Caco-2 (cell line): ENCODE data around the gene SMC1B. TPM values are rescaled to one million over a fixed set of nuclear protein-coding genes. Genes with fewer than 3 reads are reported as not detected.

Experiments
- BruUV-seq: library from RNA; stranded (reverse); fragments of 400-500 nt; replicated peaks from 2 replicates; lab custom pipeline; 2021; lab: Mats Ljungman, UMichigan
- CTCF ChIA-PET: fragments of 300-600 bp; sonication (Branson Sonifier 250); formaldehyde crosslinking; loops from one replicate; lab custom pipeline; 2022; ENCODE audit warnings: antibody characterized with exemption; lab: Charles Lee
- POLR2A ChIA-PET: fragments of 300-600 bp; sonication (Branson Sonifier 250); formaldehyde crosslinking; loops from one replicate; lab custom pipeline; 2022; ENCODE audit warnings: antibody characterized with exemption; lab: Charles Lee
- DNase-seq, 2 experiments: peaks; one replicate each; pipeline versions ENCODE4 v3.0.0 to v3.0.0-alpha.2; 2020 to 2022
- H3K27me3 ChIP-seq: replicated peaks from 2 replicates; pipeline ENCODE4 v1.6.0; 2011; ENCODE audit warnings: low read length; ENCODE audit not compliant: control insufficient read depth, insufficient read depth
- H3K36me3 ChIP-seq: 2 replicates; pipeline ENCODE4 v1.5.1; 2011; ENCODE audit warnings: low read length; ENCODE audit not compliant: control insufficient read depth, insufficient read depth
- H3K4me1 ChIP-seq: fragments of 250-450 bp; sonication (Bioruptor Pico); 2 replicates; pipeline ENCODE4 v1.5.1; 2020; ENCODE audit warnings: mild to moderate bottlenecking
- H3K4me3 ChIP-seq: 2 replicates; pipeline ENCODE4 v1.5.1; 2011; ENCODE audit warnings: low read depth, mild to moderate bottlenecking, control low read depth, low read length
- H3K9me3 ChIP-seq: fragments of 250-450 bp; sonication (Bioruptor Pico); 2 replicates; pipeline ENCODE4 v1.5.1; 2020; ENCODE audit warnings: mild to moderate bottlenecking, moderate library complexity
- H3K27ac Mint-ChIP-seq: one replicate; pipeline ENCODE4 v1.8.0; 2022; ENCODE audit warnings: mixed read lengths; ENCODE audit not compliant: unreplicated experiment
- H3K27me3 Mint-ChIP-seq: one replicate; pipeline ENCODE4 v1.8.0; 2022; ENCODE audit warnings: mixed read lengths; ENCODE audit not compliant: insufficient read depth, unreplicated experiment
- H3K36me3 Mint-ChIP-seq: one replicate; pipeline ENCODE4 v1.8.0; 2022; ENCODE audit warnings: mild to moderate bottlenecking, mixed read lengths; ENCODE audit not compliant: insufficient read depth, unreplicated experiment
- H3K4me1 Mint-ChIP-seq: one replicate; pipeline ENCODE4 v1.8.0; 2022; ENCODE audit warnings: low read depth, mixed read lengths; ENCODE audit not compliant: unreplicated experiment
- H3K4me3 Mint-ChIP-seq: one replicate; pipeline ENCODE4 v1.8.0; 2022; ENCODE audit warnings: mild to moderate bottlenecking, moderate library complexity, mixed read lengths; ENCODE audit not compliant: unreplicated experiment
- H3K9me3 Mint-ChIP-seq: one replicate; pipeline ENCODE4 v1.8.0; 2022; ENCODE audit warnings: mixed read lengths; ENCODE audit not compliant: unreplicated experiment
- intact Hi-C: fragments of 100-400 bp; cut with micrococcal nuclease; formaldehyde crosslinking; loops from one replicate; pipeline ENCODE4 v1.10.0; 2022; ENCODE audit not compliant: unreplicated experiment
- total RNA-seq: library from RNA; stranded (reverse); gene quantifications from 2 replicates; pipeline ENCODE4 v1.2.3, GENCODE V29; 2022
- TF ChIP-seq, protein P1 (sequence below), 2 experiments: fragments of 200-600 bp in 1 of 2; IDR thresholded peaks; 1 replicate in 1 of 2; 2 replicates in 1 of 2; pipeline versions ENCODE4 v1.5.1 to v1.8.0; 2011 to 2022; ENCODE audit warnings: antibody characterized with exemption in 1 of 2, control low read depth in 1 of 2, inconsistent platforms in 1 of 2, low read depth in 1 of 2, low read length in 1 of 2, mild to moderate bottlenecking in 1 of 2, moderate library complexity in 1 of 2; ENCODE audit not compliant: insufficient read depth in 1 of 2, severe bottlenecking in 1 of 2, unreplicated experiment in 1 of 2

Gene SMC1B
- total RNA-seq, 1 experiment from 2014 or later = 5.3 TPM

DNA sequence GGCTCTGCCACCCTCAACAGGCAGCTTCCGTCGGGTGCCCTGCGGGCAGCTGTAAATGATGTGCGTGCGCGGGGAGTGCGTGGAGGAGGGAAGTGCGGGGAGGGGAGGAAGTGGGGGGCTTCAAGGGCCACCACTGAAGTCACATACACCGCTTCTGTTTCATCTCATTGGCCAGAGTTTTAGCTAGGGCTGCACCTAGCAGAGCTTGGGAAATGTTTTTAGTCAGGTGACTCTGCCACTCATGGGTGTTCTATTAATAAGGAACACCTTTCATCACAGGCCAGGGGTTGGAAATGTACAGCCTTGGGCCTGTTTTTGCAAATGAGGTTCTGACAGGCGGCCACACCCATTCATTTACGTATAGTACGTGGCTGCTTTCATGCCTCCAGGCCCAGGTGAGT lies 89.1 kb downstream of the SMC1B start:
- CTCF ChIA-PET = no interaction called here
- Mint-ChIP-seq H3K4me1 (peaks cover 4% of the 10 kb centered on the region), H3K36me3 (peaks cover 60% of the 10 kb centered on the region), H3K27ac (no peak overlapping the region), H3K4me3 (no peak overlapping the region), H3K9me3 (no peaks in the 10 kb centered on the region), H3K27me3 (no peaks in the 10 kb centered on the region)
- Histone ChIP-seq H3K9me3 (no peaks in the 10 kb centered on the region), H3K4me3 (no peak overlapping the region), H3K36me3 (peaks cover 13% of the 10 kb centered on the region), H3K4me1 (no peaks in the 10 kb centered on the region), H3K27me3 (no peaks in the 10 kb centered on the region)
- no peak for DNase-seq
- BruUV-seq = no TSS peak
- TF ChIP-seq, protein P1, sequence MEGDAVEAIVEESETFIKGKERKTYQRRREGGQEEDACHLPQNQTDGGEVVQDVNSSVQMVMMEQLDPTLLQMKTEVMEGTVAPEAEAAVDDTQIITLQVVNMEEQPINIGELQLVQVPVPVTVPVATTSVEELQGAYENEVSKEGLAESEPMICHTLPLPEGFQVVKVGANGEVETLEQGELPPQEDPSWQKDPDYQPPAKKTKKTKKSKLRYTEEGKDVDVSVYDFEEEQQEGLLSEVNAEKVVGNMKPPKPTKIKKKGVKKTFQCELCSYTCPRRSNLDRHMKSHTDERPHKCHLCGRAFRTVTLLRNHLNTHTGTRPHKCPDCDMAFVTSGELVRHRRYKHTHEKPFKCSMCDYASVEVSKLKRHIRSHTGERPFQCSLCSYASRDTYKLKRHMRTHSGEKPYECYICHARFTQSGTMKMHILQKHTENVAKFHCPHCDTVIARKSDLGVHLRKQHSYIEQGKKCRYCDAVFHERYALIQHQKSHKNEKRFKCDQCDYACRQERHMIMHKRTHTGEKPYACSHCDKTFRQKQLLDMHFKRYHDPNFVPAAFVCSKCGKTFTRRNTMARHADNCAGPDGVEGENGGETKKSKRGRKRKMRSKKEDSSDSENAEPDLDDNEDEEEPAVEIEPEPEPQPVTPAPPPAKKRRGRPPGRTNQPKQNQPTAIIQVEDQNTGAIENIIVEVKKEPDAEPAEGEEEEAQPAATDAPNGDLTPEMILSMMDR (IDR thresholded peaks at IDR 0.05; ENCODE audit: insufficient read depth in 1 of 2, low read depth in 1 of 2, low read length in 1 of 2, severe bottlenecking in 1 of 2, unreplicated experiment in 1 of 2) = no peak
- POLR2A ChIA-PET = no interaction called here
- intact Hi-C loops = no loop called here

DNA sequence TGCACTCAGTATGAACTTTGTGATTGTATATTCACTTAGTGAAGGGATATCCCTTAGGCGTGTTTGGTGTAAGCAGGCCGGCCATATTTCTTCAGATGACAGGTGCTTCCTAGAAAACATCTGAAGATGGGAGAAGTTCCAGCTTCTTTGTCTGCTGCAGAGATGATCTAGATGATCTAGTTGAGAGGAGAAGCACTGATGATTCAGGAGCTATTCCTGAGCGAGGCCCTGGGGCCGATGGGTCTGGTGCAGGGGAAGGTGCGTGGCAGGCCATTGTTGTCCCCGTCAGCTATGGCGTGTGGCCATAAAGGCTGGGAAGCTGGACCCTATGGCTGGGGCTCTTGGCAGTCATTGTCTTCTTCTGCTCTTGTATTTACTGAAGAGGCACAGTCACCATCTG lies 89.7 kb downstream of the SMC1B start:
- no peak for DNase-seq
- ChIA-PET POLR2A (no interaction called here), CTCF (no interaction called here)
- Mint-ChIP-seq H3K27me3 (no peaks in the 10 kb centered on the region), H3K36me3 (peaks cover 60% of the 10 kb centered on the region), H3K4me1 (peaks cover 11% of the 10 kb centered on the region), H3K4me3 (no peak overlapping the region), H3K27ac (no peak overlapping the region), H3K9me3 (no peaks in the 10 kb centered on the region)
- H3K27me3 ChIP-seq = no peaks in the 10 kb centered on the region
- no peaks in the 10 kb centered on the region for H3K9me3 ChIP-seq
- intact Hi-C loops = no loop called here
- H3K4me3 ChIP-seq = no peak overlapping the region
- no peaks in the 10 kb centered on the region; the same call in 1 of the 2 replicates for H3K4me1 ChIP-seq
- no TSS peak for BruUV-seq
- TF ChIP-seq, protein P1 (IDR thresholded peaks at IDR 0.05; ENCODE audit: insufficient read depth in 1 of 2, low read depth in 1 of 2, low read length in 1 of 2, severe bottlenecking in 1 of 2, unreplicated experiment in 1 of 2) = no peak
- H3K36me3 ChIP-seq = peaks cover 13% of the 10 kb centered on the region

DNA sequence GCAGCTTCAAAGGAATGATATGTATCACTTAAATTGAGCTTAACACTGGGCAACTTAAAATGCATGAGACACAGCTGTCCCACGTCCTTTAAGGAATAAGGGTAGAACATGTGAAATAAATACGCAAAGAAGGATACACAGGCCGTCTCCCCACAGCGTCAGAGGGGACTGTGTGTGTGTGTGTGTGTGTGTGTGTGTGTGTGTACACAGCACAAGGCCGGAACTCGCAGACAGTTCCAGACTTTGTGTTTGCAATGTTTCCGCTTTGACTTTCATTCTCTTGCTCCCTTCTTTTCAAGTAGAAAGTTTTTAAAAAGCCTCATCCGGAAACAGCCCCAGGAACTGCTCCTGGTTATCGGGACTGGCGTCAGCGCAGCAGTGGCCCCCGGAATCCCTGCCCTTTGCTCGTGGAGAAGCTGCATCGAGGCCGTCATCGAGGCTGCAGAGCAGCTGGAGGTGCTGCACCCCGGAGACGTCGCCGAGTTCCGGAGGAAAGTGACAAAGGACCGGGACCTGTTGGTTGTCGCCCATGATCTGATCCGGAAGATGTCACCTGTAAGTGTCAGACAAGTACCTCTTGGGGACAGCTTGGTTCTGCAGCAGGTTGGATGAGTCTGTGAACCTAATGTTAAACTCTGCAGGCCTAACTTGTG lies 90.4 kb downstream of the SMC1B start:
- Histone ChIP-seq H3K36me3 (peaks cover 13% of the 10 kb centered on the region), H3K4me3 (no peak overlapping the region), H3K4me1 (peaks cover 3% of the 10 kb centered on the region), H3K9me3 (no peaks in the 10 kb centered on the region), H3K27me3 (no peaks in the 10 kb centered on the region)
- no peaks in the 10 kb centered on the region for H3K9me3 Mint-ChIP-seq
- H3K27ac Mint-ChIP-seq = no peak overlapping the region
- H3K36me3 Mint-ChIP-seq = peaks cover 67% of the 10 kb centered on the region
- ChIA-PET POLR2A (no interaction called here), CTCF (no interaction called here)
- DNase-seq = no peak
- TF ChIP-seq, protein P1 (IDR thresholded peaks at IDR 0.05; ENCODE audit: insufficient read depth in 1 of 2, low read depth in 1 of 2, low read length in 1 of 2, severe bottlenecking in 1 of 2, unreplicated experiment in 1 of 2) = no peak
- intact Hi-C loops = no loop called here
- no peak overlapping the region for H3K4me3 Mint-ChIP-seq
- BruUV-seq = no TSS peak
- H3K27me3 Mint-ChIP-seq = no peaks in the 10 kb centered on the region
- H3K4me1 Mint-ChIP-seq = peaks cover 18% of the 10 kb centered on the region
